ENCODE results near the gene NOS1.
"Not testable (repeated sequence)": the region's sequence is repeated elsewhere in the genome, so short reads cannot be mapped to it uniquely, and the experiment has no call there.

NOS1 gene

DNA sequence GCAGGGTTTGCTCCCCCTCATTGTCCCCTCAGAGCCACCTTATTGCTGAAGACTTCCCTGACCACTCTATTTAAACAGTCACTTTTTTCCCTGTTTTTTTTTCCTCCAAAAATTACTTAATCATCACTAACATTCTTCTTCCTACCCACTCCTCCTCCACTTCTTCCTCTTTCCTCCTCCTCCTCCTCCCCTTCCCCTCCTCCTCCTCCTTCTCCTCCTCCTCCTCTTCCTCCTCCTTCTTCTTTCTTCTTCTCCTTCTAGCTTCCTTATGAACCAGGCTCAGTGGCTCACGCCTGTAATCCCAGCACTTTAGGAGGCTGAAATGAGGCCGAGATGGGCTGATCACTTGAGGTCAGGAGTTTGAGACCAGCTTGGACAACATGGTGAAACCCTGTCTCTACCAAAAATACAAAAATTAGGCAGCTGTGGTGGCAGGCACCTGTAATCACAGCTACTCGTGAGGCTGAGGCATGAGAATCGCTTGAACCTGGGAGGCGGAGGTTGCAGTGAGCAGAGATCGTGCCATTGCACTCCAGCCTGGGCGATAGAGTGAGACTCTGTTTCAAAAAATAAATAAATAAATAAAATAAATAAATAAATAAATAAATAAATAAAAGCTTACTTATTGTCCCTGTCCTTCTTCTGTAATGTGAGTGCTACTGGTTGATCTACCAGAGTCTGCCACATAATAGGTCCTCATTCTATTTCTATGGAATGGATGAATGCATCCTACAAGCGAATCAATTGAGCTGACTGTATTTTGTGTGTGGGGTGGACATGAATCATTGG, 161.3 kb downstream of the NOS1 start:
- DNase-seq: not testable (repeated sequence)

DNA sequence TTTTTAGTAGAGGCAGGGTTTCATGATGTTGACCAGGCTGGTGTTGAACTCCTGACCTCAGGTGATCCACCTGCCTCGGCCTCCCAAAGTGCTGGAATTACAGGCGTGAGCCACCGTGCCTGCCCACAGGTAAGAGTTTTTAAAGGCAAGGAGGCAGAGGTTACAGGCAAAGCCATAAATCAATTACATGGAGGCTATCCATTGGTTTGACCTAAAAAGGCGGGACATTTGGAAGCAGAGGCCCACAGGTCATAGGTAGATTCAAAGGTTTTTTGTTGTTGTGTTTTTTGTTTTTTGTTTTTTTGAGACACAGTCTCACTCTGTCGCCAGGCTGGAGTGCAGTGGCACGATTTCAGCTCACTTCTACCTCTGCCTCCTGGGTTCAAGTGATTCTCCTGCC, 165.1 kb downstream of the NOS1 start:
- not testable (repeated sequence) for DNase-seq

GRCh38 chr12:117195027-117195426, 166.4 kb downstream of the NOS1 start:
- DNase-seq: not testable (repeated sequence)

DNA sequence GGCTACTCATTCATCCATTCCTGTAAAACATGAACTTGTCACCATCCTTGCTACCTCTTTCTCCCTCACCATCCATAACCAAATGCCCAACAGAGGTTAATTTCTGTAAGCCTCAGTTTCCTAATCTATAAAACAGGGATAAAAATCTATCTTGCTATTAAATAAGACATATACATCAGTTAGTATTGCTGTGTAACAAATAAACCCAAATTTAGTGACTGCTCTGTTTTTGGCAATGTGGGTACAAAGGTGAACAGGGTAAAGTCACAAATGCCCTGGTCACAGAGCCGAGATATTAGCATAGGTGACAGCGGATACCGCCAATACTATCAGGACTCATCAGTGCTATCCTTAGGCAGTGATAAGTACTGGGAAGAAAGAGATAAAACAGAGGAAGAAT, 167.5 kb downstream of the NOS1 start:
- no peak for DNase-seq

DNA sequence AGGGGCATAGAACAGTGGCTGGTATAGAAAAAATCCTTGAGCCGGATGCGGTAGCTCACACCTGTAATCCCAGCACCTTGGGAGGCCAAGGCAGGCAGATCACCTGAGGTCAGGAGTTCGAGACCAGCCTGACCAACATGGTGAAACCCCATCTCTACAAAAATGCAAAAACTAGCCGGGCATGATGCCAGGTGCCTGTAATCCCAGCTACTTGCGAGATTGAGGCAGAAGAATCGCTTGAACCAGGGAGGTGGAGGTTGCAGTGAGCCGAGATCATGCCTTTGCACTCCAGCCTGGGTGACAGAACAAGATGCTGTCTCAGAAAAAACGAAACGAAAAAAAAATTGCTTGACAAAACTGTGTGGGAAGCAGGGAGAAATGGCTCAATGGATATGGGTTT, 168.8 kb downstream of the NOS1 start:
- DNase-seq: not testable (repeated sequence)

DNA sequence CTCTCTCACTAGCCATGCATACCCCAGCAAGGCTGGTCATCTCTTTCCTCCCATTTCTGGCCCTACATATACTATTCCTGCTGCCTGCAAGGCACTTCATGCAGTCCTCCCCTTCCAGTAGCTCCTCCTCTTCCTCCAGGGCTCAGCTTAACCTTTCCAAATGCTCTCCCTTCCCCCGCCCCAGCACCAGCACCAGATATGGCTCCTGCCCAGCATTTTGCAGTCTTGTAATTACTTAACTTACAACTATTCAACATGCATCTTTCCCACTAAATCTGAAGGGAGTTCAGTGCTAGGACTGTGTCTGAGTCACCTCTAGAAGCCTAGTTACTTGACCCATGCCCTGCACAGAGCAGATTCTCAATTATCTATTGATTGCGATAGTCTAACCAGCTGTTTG, 169.4 kb downstream of the NOS1 start:
- DNase-seq: no peak

DNA sequence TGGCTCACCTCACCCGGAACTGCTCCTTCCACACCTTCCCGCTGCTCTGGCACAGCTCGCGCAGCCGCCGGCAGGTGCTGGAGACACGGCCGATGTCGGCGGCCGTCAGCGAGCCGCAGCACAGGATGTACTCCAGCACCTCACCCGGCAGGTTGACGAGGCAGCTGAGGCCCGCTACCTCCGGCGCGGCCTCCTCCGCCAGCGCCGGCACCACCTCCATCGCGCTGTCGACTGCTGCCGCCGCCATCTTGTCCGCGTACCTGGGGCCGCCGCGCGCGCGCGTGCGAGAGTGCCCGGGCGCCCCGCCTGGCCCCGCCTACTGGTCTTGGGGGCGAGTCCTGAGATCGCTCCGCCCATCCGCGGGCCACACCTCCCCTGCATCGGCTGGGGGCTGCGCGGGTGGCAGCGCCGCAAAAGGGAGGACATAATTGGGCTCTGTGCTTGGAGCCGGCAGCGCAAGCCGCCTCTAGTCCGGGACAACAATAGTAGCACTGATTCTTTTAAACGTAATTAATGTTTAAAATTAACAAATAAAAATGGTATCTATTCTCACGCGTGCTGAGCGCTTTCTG, 171.1 kb downstream of the NOS1 start, which contains the start of gene FBXO21:
FBXO21 (minus strand) TSS at position 261 of the 572 bp plus-strand sequence; CDS start at position 247, 14 bp downstream.
- peak; percentile 94 for DNase-seq

DNA sequence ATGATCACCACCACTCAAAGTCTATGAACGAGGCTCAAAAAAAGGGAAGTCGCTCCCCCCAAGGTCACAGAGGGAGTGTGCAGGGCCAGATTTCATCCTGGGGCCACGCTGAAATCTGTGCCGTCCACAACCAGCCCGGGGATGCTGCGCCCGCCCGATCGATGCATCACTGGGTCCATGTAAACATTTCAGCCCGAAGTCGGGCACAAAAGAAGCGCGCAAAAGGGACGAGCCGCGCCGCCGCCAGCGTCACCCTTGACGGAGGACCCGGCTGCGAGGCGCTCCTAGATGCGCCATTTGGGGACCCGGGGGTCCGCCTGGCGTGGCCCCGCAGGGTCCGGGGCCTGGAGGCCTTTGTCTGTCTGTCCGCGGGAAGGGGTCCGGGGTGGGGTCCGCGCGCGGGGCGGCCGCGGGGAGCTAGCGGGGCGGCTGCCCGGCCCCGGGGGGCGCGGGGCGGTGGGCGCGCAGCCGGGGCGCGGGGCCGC, 171.7 kb downstream of the NOS1 start:
- DNase-seq: peak; percentile 42

DNA sequence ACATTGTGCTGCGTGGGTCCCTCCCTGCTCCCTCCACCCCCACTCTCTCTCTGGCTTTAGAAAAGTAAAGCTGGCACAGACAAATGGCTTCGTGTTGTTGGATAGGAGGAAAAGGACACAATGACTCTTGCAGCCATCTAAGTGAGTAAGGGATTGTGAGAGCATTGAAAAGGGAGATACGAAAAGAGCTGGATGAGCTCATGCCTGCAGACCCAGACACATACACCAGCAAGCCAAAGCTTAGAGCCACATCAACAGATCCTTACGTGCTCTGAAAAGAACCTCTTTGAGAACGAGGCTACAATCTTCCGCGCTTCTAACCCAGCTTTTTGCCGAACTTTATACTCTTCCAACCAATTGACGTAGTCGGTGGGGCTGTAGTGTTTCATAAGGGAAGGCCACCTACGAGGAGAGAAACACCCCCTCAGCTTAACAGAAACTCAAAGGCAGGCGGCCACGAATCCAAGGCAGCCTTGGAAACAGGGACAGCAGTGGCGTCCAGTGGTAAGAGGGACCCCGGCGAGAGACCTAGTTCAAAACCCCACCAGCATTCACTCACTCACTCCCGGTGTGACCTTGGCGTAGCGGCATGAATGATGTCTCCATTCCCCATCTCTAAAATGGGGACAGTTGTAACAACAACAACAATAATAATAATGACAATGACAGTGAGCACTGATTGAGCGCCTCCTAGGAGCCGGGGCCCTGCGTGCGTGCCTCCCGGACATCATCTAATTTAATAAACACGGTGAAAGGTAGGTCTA, 172.3 kb downstream of the NOS1 start:
- no peak for DNase-seq

GRCh38 chr12:117188121-117188665, 173.2 kb downstream of the NOS1 start:
- DNase-seq: no peak

DNA sequence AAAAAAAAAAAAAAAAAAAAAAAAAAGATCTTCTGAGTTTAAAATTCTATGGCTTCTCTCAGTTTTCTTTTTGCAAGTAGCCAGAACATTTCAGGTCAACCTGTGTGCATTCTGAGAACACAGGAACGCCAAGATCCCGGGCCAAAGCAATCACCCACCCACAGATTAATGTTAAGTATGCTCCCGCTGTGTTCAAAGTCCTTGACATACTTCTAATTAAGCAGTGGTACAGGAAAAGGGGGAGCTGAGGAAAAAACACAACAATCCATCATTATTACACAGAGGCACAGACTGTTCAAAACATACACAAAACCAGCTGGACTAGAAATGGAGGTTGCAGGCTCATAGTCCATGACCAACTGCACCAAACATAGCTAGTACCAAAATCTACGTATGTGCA, 174.0 kb downstream of the NOS1 start:
- no peak for DNase-seq

DNA sequence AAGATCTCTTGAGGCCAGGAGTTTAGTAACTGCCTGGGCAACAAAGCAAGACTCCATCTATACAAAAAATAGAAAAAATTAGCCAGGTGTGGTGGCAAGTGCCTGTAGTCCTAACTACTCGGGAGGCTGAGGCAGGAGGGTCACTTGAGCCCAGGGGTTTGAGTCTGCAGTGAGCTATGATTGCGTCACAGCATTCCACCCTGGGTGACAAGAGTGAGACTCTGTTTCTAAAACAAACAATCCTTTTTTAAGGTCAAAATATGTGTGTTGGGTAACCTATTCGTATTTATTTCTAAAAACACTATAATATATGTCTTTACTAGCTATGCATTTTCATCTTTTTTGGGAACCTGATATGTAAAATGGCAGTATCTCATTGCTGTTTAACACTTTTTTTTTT, 178.6 kb downstream of the NOS1 start:
- DNase-seq: no peak

- DNase-seq: not testable (repeated sequence)
Measured at GRCh38 chr12:117181468-117181843, 180.0 kb downstream of the NOS1 start.

DNA sequence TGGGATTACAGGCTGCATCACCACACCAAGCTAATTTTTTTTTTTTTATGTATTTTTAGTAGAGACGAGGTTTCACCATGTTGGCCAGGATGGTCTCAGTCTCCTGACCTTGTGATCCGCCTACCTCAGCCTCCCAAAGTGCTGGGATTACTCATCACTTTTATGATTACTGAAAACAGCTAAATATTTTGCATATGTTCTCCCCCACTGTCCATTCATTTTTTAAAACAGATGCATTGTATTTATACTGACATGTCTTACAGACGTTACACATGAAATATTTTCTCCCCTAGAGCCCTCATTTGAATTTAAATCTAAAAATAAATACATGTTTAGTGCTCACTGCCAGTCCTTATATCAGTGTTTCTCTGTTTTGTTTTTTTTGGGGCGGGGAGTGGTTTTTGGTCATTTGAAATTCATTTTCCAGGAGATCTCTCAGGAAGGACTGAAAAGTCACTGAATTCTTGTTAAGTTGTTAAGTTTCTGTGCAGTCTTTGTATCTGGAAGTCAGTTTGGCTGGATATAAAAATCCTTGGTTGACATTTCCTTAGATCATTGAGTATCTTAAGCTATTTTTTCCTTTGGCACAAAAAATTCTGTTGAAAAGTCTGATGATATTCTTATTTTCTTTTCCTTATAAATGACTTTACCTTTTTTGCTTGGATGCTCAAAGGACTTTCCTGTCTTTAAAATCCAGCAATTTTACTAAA, 180.5 kb downstream of the NOS1 start:
- DNase-seq: no peak

DNA sequence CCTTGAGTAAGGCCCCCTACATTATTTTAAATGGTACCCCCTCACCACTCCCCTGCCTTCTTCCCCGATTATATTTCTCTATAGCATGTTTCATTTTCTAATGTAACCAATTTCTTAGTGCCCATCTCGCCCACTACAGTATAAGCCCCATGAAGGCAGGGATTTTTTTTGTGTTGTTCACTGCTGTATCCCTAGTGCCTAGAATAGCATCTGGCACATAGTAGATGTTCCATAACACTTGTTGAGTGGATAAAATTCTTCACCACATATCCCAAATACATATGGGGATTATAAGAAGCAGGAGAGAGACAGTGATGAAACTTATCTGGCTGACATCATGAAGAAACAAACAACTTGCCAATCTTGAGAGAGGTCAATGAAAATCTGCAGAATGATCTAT, 182.7 kb downstream of the NOS1 start:
- DNase-seq: no peak

- DNase-seq: no peak
Measured at GRCh38 chr12:117178301-117178700, 183.1 kb downstream of the NOS1 start.

- no peak for DNase-seq
Measured at GRCh38 chr12:117172168-117172567, 189.3 kb downstream of the NOS1 start.

DNA sequence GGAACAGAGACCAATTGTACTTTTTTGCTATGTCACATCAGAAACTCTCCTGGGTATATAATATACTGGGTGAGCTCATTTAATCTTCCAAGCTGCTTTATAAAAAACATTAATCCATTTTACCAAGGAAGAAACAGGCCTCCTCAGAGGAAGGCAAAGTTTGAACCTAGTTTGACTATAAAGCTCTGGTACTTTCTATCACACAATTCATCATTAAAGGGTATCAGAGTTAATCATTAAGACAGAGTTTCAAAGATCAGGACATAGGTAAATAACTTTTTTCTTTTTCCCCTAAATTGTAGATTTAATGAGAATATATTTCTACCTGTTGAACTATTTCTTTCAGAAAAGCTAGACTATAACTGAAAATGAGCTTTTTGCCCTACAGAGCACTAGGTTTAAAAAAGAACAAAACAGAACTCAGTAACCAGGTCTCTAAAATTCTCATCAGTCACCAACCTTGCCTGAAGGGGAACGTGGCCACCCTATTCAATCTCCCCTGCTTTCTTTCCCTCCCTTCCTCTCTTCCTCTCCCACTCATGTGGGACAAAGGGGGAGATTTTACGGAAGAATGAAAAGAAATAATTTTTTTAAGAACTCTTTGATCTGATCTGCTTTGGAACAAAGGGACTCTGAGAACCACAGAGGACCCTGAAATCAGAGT, 189.8 kb downstream of the NOS1 start:
- no peak for DNase-seq

GRCh38 chr12:117169548-117169947, 191.9 kb downstream of the NOS1 start:
- no peak for DNase-seq

GRCh38 chr12:117168976-117169375, 192.4 kb downstream of the NOS1 start:
- no peak for DNase-seq

DNA sequence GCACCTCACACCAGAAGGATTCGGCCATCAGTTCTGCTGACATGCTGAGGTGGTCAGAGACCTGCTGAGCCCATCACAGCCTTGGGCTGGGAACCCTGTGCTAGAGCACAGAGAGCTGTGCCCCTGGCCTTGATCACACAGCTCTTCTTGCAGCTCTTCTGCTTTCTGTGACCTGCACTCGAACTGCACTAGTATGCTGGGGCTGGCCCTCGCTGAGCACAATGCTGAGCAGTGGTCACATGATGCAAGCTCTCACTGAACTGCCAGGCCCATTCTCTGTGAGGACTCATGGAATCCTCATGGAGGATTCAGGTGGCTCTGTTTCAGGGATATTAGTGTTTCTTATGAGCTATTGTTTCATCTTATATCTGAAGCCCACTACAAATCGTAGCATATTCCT, 193.7 kb downstream of the NOS1 start:
- no peak for DNase-seq

- DNase-seq: no peak
Measured at GRCh38 chr12:117166107-117166506, 195.3 kb downstream of the NOS1 start.

All from activated naive CD4-positive, alpha-beta T cell treated with anti-CD3 and anti-CD28 coated beads, Interleukin-2, amount 50 U/mL, for 16 hours (primary cell).